HG03135 (cell line): ENCODE data around the gene GOLIM4.

Source experiments
- ATAC-seq: cut with Tn5 transposase; IDR thresholded peaks from one replicate; pipeline ENCODE4 v1.9.1; 2021; ENCODE audit warnings: mild to moderate bottlenecking, moderate library complexity; ENCODE audit not compliant: unreplicated experiment

GOLIM4 gene

GRCh38 chr3:168001244-168001643 is 94.5 kb downstream of the GOLIM4 start:
- no peak for ATAC-seq

GRCh38 chr3:167998253-167998652 is 97.5 kb downstream of the GOLIM4 start:
- no peak for ATAC-seq

- ATAC-seq: no peak
These were observed 99.2 kb downstream of the GOLIM4 start for GRCh38 chr3:167996514-167996913.

GRCh38 chr3:167992381-167992780 is 103.3 kb downstream of the GOLIM4 start:
- no peak for ATAC-seq

- ATAC-seq: no peak
These were observed 104.5 kb downstream of the GOLIM4 start for GRCh38 chr3:167991213-167991612.

GRCh38 chr3:167989999-167990398 is 105.7 kb downstream of the GOLIM4 start:
- no peak for ATAC-seq

- no peak for ATAC-seq
These were observed 106.7 kb downstream of the GOLIM4 start for GRCh38 chr3:167989066-167989465.

GRCh38 chr3:167983583-167983982 is 112.1 kb downstream of the GOLIM4 start:
- no peak for ATAC-seq

GRCh38 chr3:167978486-167978885 is 117.2 kb downstream of the GOLIM4 start:
- ATAC-seq: no peak

- no peak for ATAC-seq
These were observed 117.7 kb downstream of the GOLIM4 start for GRCh38 chr3:167978071-167978470.

GRCh38 chr3:167976516-167977361 is 119.0 kb downstream of the GOLIM4 start:
- ATAC-seq: no peak

- ATAC-seq: no peak
These were observed 121.8 kb downstream of the GOLIM4 start for GRCh38 chr3:167973901-167974300.

- ATAC-seq: no peak
These were observed 122.7 kb downstream of the GOLIM4 start for GRCh38 chr3:167973046-167973445.

- no peak for ATAC-seq
These were observed 123.2 kb downstream of the GOLIM4 start for GRCh38 chr3:167972502-167972901.

GRCh38 chr3:167969548-167969947 is 126.2 kb downstream of the GOLIM4 start:
- ATAC-seq: no peak

GRCh38 chr3:167967257-167968036 is 128.3 kb downstream of the GOLIM4 start:
- no peak for ATAC-seq
